Raji (cell line): ENCODE measurements around the gene NDUFC1.

Source experiments
- POLR2A ChIP-seq: IDR thresholded peaks from 2 replicates; pipeline ENCODE4 v1.6.1; 2011; ENCODE audit warnings: low read depth, low read length, control low read depth; ENCODE audit not compliant: insufficient read depth

NDUFC1 gene

GRCh38 chr4:139301821-139302611 lies at the start of gene NDUFC1:
Gene NDUFC1 (minus strand): TSS chr4:139302477. CDS start chr4:139295798, 6,679 bp downstream.
- TF ChIP-seq POLR2A = peak; percentile 69

GRCh38 chr4:139337612-139338011 lies 35.3 kb upstream of the NDUFC1 start:
- TF ChIP-seq POLR2A = no peak

GRCh38 chr4:139333046-139333445 lies 30.8 kb upstream of the NDUFC1 start:
- no peak for TF ChIP-seq POLR2A

- TF ChIP-seq POLR2A = no peak
Measured at GRCh38 chr4:139331185-139331584, 28.9 kb upstream of the NDUFC1 start.

- TF ChIP-seq POLR2A = no peak
Measured at GRCh38 chr4:139330283-139330682, 28.0 kb upstream of the NDUFC1 start.

DNA sequence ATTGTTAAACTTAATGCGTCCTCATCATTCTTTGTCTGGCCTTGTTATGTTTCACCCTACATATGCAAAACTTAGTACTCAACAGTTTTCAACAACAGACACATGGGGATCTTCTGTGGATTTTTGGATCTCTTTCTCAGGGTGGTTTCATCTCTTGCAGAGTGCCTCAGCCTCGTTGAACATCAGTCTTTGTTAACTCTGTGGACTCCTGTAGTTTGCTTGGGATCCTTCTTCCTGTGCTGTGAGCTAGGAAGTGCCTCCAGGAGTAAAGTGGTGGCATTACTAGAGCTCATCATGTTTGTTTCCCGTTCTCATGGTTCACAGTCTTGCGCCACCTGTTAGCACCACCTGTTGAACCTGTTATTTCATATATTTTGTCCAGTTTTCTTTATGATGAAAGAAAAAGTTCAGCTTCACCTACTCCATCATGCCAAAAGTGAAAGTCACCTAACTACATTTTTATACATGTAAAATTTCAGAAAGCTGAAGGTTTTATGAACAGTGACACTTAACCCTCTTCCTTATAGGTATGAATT lies 27.5 kb upstream of the NDUFC1 start:
- no peak for TF ChIP-seq POLR2A

GRCh38 chr4:139324620-139325019 lies 22.3 kb upstream of the NDUFC1 start:
- no peak for TF ChIP-seq POLR2A

DNA sequence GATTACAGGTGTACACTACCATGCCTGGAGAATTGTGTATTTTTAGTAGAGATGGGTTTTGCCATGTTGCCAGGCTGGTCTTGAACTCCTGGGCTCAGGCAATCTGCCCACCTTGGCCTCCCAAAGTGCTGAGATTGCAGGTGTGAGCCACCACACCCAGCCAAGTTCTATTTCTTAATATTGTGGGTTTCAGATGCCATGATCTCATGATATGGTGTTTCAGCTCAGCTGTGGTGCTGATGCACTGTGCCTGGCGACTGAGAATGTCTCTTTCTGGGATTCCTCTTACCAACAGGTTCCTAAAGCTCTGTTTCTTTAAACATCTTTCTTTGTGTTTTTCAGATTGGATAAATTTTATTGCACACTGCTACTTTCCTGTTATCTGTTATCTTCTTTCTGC lies 17.3 kb upstream of the NDUFC1 start:
- TF ChIP-seq POLR2A = no peak

- no peak for TF ChIP-seq POLR2A
Measured at GRCh38 chr4:139317635-139318034, 15.4 kb upstream of the NDUFC1 start.

DNA sequence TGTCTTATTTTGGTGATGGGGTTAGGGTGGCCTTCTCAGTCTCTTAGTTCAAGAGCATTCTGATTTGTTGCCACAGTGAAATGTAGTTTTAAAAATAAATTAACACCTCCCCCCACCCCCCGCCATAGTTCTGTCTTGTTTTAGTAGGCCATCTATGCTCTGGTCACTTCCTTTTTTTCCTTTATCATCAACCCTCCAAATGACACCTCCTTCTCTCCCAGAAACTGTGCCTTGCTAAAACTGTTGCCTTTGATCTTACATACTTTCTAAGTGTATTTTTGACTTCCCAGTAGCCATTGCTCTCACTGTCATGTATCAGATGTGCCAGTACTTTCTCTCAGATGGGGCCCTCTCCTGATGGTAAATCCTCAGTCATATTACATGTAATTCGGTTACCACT lies 14.5 kb upstream of the NDUFC1 start:
- no peak for TF ChIP-seq POLR2A

DNA sequence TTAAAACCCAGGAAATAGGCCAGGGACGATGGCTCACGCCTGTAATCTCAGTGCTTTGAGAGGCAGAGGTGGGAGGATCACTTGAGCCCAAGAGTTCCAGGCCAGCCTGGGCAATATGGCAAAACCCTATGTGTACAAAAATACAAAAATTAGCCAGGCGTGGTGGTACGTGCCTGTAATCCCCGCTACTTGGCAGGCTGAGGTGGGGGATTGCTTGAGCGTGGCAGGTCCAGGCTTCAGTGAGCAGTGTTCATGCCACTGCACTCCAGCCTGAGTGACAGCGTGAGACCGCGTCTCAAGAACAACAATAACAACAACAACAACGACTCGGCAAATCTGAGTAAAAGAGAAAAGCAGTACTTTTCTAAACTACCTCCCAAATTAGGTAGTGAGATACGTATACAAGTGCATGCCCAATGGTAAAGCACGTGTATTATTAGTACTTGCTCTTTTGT lies 13.0 kb upstream of the NDUFC1 start:
- TF ChIP-seq POLR2A = no peak

GRCh38 chr4:139314047-139314800 lies 11.9 kb upstream of the NDUFC1 start:
- no peak for TF ChIP-seq POLR2A

DNA sequence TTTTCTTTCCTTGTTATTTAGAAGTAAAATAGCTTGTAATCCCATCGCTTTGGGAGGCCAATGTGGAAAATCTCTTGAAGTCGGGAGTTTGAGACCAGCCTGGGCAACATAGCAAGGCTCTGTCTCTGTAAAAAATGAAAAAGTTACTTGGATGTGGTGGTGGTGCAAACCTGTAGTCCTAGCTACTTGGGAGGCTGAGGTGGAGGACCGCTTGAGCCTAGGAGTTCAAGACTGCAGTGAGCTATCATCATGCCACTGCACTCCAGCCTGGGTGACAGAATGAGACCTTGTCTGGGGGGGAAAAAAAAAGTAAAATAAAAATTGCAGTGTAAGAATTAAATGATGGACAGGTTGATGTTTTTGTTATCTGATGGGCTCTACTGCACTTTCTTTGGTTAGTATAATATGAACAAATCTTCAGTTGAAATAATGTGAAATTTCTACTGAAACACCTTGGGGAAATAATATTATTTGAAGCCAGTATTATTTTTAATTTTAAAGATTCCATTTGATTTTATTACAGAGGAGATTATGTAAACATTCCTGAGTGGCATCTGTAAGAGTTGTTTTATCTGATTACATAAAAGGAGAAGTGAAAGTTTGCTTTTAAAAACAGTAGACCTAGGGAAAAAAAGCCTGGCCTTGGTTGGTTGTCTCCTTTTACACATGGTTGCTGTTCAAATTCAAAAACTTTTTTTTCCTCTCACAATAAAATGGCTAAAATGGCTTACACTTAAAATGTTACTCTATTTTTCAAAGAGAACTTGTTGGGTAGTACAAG lies 10.5 kb upstream of the NDUFC1 start:
- no peak for TF ChIP-seq POLR2A

- no peak for TF ChIP-seq POLR2A
Measured at GRCh38 chr4:139311909-139312308, 9.6 kb upstream of the NDUFC1 start.

- TF ChIP-seq POLR2A = no peak
Measured at GRCh38 chr4:139304920-139305319, 2.6 kb upstream of the NDUFC1 start.
